Measurements from ENCODE around the gene MAS1L.

The MAS1L gene

GRCh38 chr6:29522227-29522626, 34.5 kb upstream of the MAS1L start:
- H3K9ac ChIP-seq (ENCODE audit: low read length) = no peak overlapping the region
- no peak overlapping the region for H4K8ac ChIP-seq (ENCODE audit: low read depth, low read length)
- H3K79me1 ChIP-seq (ENCODE audit: low read length) = no peaks in the 10 kb centered on the region
- WGBS (ENCODE audit: extremely low coverage, insufficient coverage, insufficient read length) = no CpG with 5 or more reads among the region's 2 CpGs
- no peak overlapping the region for H3K18ac ChIP-seq (ENCODE audit: low read length)
- no peak overlapping the region for H2AK5ac ChIP-seq (ENCODE audit: low read length)
- DNase-seq = no peak
- no peak overlapping the region for H4K12ac ChIP-seq (ENCODE audit: low read depth, low read length)
- H2BK5ac ChIP-seq (ENCODE audit: low read depth, low read length, poor library complexity) = no peak overlapping the region
- H3K27ac ChIP-seq (ENCODE audit: low read depth, low read length) = no peak overlapping the region
- H3K27me3 ChIP-seq (ENCODE audit: insufficient read depth, low read length) = no peaks in the 10 kb centered on the region
- H3K4me2 ChIP-seq (ENCODE audit: low read length) = no peak overlapping the region
- no peak overlapping the region for H2BK12ac ChIP-seq (ENCODE audit: low read length)
- H3K23ac ChIP-seq (ENCODE audit: low read length) = no peak overlapping the region
- H2AFZ ChIP-seq (ENCODE audit: insufficient read depth, low read length, poor library complexity) = no peak overlapping the region
- H3K4me3 ChIP-seq (ENCODE audit: low read depth, low read length) = no peak overlapping the region
- H3K14ac ChIP-seq (ENCODE audit: low read length) = no peak overlapping the region
- no peak overlapping the region for H2BK120ac ChIP-seq (ENCODE audit: insufficient read depth, low read length, poor library complexity)
- H3K36me3 ChIP-seq (ENCODE audit: control insufficient read depth in 1 of 2, insufficient read depth in 2 of 2, low read length in 2 of 2) = no peaks in the 10 kb centered on the region
- H3K9me3 ChIP-seq (ENCODE audit: insufficient read depth, low read depth, low read length) = peaks cover 5% of the 10 kb centered on the region
- H3K4ac ChIP-seq (ENCODE audit: low read depth, low read length) = no peak overlapping the region
- no peak overlapping the region for H4K91ac ChIP-seq (ENCODE audit: low read depth, low read length)
- H3K79me2 ChIP-seq (ENCODE audit: control insufficient read depth, insufficient read depth, low read length, poor library complexity) = no peaks in the 10 kb centered on the region
- H3K4me1 ChIP-seq (ENCODE audit: control insufficient read depth in 1 of 2, insufficient read depth in 2 of 2, low read length in 2 of 2) = no peaks in the 10 kb centered on the region

GRCh38 chr6:29521006-29521680, 33.4 kb upstream of the MAS1L start:
- no CpG with 5 or more reads among the region's 8 CpGs for WGBS (ENCODE audit: extremely low coverage, insufficient coverage, insufficient read length)
- no peak overlapping the region for H2BK12ac ChIP-seq (ENCODE audit: low read length)
- H3K4ac ChIP-seq (ENCODE audit: low read depth, low read length) = no peak overlapping the region
- H3K27me3 ChIP-seq (ENCODE audit: insufficient read depth, low read length) = no peaks in the 10 kb centered on the region
- H3K36me3 ChIP-seq (ENCODE audit: control insufficient read depth in 1 of 2, insufficient read depth in 2 of 2, low read length in 2 of 2) = no peaks in the 10 kb centered on the region
- no peak overlapping the region for H3K27ac ChIP-seq (ENCODE audit: low read depth, low read length)
- no peak overlapping the region for H3K4me3 ChIP-seq (ENCODE audit: low read depth, low read length)
- H2BK120ac ChIP-seq (ENCODE audit: insufficient read depth, low read length, poor library complexity) = no peak overlapping the region
- no peaks in the 10 kb centered on the region for H3K79me2 ChIP-seq (ENCODE audit: control insufficient read depth, insufficient read depth, low read length, poor library complexity)
- H3K4me1 ChIP-seq (ENCODE audit: control insufficient read depth in 1 of 2, insufficient read depth in 2 of 2, low read length in 2 of 2) = no peaks in the 10 kb centered on the region
- no peak overlapping the region for H2AFZ ChIP-seq (ENCODE audit: insufficient read depth, low read length, poor library complexity)
- no peak overlapping the region for H4K8ac ChIP-seq (ENCODE audit: low read depth, low read length)
- H2AK5ac ChIP-seq (ENCODE audit: low read length) = no peak overlapping the region
- no peak overlapping the region for H4K91ac ChIP-seq (ENCODE audit: low read depth, low read length)
- DNase-seq = no peak
- H3K23ac ChIP-seq (ENCODE audit: low read length) = no peak overlapping the region
- H2BK5ac ChIP-seq (ENCODE audit: low read depth, low read length, poor library complexity) = no peak overlapping the region
- no peak overlapping the region for H4K12ac ChIP-seq (ENCODE audit: low read depth, low read length)
- H3K9me3 ChIP-seq (ENCODE audit: insufficient read depth, low read depth, low read length) = peaks cover 5% of the 10 kb centered on the region
- H3K79me1 ChIP-seq (ENCODE audit: low read length) = no peaks in the 10 kb centered on the region
- no peak overlapping the region for H3K14ac ChIP-seq (ENCODE audit: low read length)
- H3K18ac ChIP-seq (ENCODE audit: low read length) = no peak overlapping the region
- H3K4me2 ChIP-seq (ENCODE audit: low read length) = no peak overlapping the region
- H3K9ac ChIP-seq (ENCODE audit: low read length) = no peak overlapping the region

GRCh38 chr6:29520232-29520631, 32.5 kb upstream of the MAS1L start:
- no CpG with 5 or more reads among the region's 4 CpGs for WGBS (ENCODE audit: extremely low coverage, insufficient coverage, insufficient read length)
- Histone ChIP-seq H3K9ac (ENCODE audit: low read length) (no peak overlapping the region), H3K4me2 (ENCODE audit: low read length) (no peak overlapping the region), H2AK5ac (ENCODE audit: low read length) (no peak overlapping the region), H3K9me3 (ENCODE audit: insufficient read depth, low read depth, low read length) (peaks cover 5% of the 10 kb centered on the region), H2AFZ (ENCODE audit: insufficient read depth, low read length, poor library complexity) (no peak overlapping the region), H3K36me3 (ENCODE audit: control insufficient read depth in 1 of 2, insufficient read depth in 2 of 2, low read length in 2 of 2) (no peaks in the 10 kb centered on the region), H3K4me3 (ENCODE audit: low read depth, low read length) (no peak overlapping the region), H2BK120ac (ENCODE audit: insufficient read depth, low read length, poor library complexity) (no peak overlapping the region), H3K27ac (ENCODE audit: low read depth, low read length) (no peak overlapping the region), H4K91ac (ENCODE audit: low read depth, low read length) (no peak overlapping the region), H4K8ac (ENCODE audit: low read depth, low read length) (no peak overlapping the region), H3K27me3 (ENCODE audit: insufficient read depth, low read length) (no peaks in the 10 kb centered on the region), H4K12ac (ENCODE audit: low read depth, low read length) (no peak overlapping the region), H2BK5ac (ENCODE audit: low read depth, low read length, poor library complexity) (no peak overlapping the region), H3K4ac (ENCODE audit: low read depth, low read length) (no peak overlapping the region), H3K79me2 (ENCODE audit: control insufficient read depth, insufficient read depth, low read length, poor library complexity) (no peaks in the 10 kb centered on the region), H3K14ac (ENCODE audit: low read length) (no peak overlapping the region), H3K18ac (ENCODE audit: low read length) (no peak overlapping the region), H3K79me1 (ENCODE audit: low read length) (no peaks in the 10 kb centered on the region), H3K4me1 (ENCODE audit: control insufficient read depth in 1 of 2, insufficient read depth in 2 of 2, low read length in 2 of 2) (no peaks in the 10 kb centered on the region), H2BK12ac (ENCODE audit: low read length) (no peak overlapping the region), H3K23ac (ENCODE audit: low read length) (no peak overlapping the region)
- DNase-seq = no peak

GRCh38 chr6:29519291-29520010, 31.7 kb upstream of the MAS1L start:
- Histone ChIP-seq H3K4me1 (ENCODE audit: control insufficient read depth in 1 of 2, insufficient read depth in 2 of 2, low read length in 2 of 2) (no peaks in the 10 kb centered on the region), H3K36me3 (ENCODE audit: control insufficient read depth in 1 of 2, insufficient read depth in 2 of 2, low read length in 2 of 2) (no peaks in the 10 kb centered on the region), H3K9ac (ENCODE audit: low read length) (no peak overlapping the region), H2BK5ac (ENCODE audit: low read depth, low read length, poor library complexity) (no peak overlapping the region), H2BK12ac (ENCODE audit: low read length) (no peak overlapping the region), H3K79me2 (ENCODE audit: control insufficient read depth, insufficient read depth, low read length, poor library complexity) (no peaks in the 10 kb centered on the region), H3K4me2 (ENCODE audit: low read length) (no peak overlapping the region), H3K4ac (ENCODE audit: low read depth, low read length) (no peak overlapping the region), H3K4me3 (ENCODE audit: low read depth, low read length) (no peak overlapping the region), H2AFZ (ENCODE audit: insufficient read depth, low read length, poor library complexity) (no peak overlapping the region), H3K18ac (ENCODE audit: low read length) (no peak overlapping the region), H4K12ac (ENCODE audit: low read depth, low read length) (no peak overlapping the region), H3K79me1 (ENCODE audit: low read length) (no peaks in the 10 kb centered on the region), H3K14ac (ENCODE audit: low read length) (no peak overlapping the region), H3K23ac (ENCODE audit: low read length) (no peak overlapping the region), H3K27me3 (ENCODE audit: insufficient read depth, low read length) (no peaks in the 10 kb centered on the region), H4K8ac (ENCODE audit: low read depth, low read length) (no peak overlapping the region), H3K27ac (ENCODE audit: low read depth, low read length) (no peak overlapping the region), H2AK5ac (ENCODE audit: low read length) (no peak overlapping the region), H3K9me3 (ENCODE audit: insufficient read depth, low read depth, low read length) (peaks cover 5% of the 10 kb centered on the region), H4K91ac (ENCODE audit: low read depth, low read length) (no peak overlapping the region), H2BK120ac (ENCODE audit: insufficient read depth, low read length, poor library complexity) (no peak overlapping the region)
- no CpG with 5 or more reads among the region's 6 CpGs for WGBS (ENCODE audit: extremely low coverage, insufficient coverage, insufficient read length)
- no peak for DNase-seq

All from trophoblast cell (in vitro differentiated cells and primary cell).